Muscle of arm (tissue), 12 donors: ENCODE data around the gene FOSL2. TPM values are rescaled to one million over a fixed set of nuclear protein-coding genes. Genes with fewer than 3 reads are reported as not detected.
A peak's percentile ranks its signal among the peaks of the same experiment; 100 is the strongest.

Source experiments
- DNase-seq: peaks from one replicate; pipeline ENCODE4 v3.0.0-alpha.2; 2013
- polyA plus RNA-seq, 12 donors: library from polyadenylated mRNA; unstranded; fragments of 120-200 nt; gene quantifications; one replicate each; pipeline ENCODE4 v1.2.1, GENCODE V29; 2013; ENCODE audit not compliant: insufficient read length in 12 of 12

FOSL2 gene
- polyA plus RNA-seq, 12 donors: 9.8 to 65.4 (median 16.5) TPM; not detected in 1

GRCh38 chr2:28355521-28356094 is 37.0 kb upstream of the FOSL2 start:
- no peak for DNase-seq

DNA sequence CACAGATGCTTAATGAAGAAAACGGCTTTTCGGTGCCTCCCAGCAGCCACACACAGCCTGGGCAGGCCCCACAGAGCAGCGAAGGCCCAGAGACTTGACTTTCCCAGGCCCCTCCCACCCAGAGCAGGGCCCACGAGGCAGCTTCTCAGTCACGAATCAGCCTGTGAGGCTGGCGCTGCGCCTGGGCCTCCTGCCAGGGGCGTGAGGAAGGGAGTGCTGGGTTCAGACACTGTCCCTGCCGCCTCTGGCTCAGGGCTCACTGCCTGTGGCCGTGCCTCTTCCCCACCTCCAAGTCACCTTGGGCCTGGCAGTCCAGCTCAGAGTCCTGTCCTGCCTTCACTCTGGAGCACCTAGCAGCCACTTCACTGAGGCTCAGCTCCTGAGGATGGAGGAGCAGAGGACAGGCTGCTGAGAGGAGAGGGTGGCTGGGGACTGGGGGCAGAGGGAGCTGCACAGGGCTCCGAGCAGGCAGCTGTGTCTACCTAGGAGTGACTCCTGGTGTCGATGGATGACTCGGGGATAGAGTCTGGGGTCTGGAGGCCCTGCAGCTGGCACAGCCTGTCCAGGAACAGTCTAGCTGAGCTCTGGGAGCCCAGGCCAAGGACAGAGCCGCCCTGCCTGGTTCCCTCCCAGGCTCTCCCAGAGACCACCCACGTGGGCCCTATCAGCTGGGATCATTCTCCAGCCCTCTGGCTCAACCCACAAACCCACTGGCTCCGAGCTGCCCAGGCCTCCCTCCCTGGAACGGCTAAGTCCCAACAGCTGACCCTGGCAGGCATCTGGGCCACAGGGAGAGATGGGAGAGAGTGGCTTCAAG is 36.4 kb upstream of the FOSL2 start:
- peak; percentile 80 for DNase-seq

DNA sequence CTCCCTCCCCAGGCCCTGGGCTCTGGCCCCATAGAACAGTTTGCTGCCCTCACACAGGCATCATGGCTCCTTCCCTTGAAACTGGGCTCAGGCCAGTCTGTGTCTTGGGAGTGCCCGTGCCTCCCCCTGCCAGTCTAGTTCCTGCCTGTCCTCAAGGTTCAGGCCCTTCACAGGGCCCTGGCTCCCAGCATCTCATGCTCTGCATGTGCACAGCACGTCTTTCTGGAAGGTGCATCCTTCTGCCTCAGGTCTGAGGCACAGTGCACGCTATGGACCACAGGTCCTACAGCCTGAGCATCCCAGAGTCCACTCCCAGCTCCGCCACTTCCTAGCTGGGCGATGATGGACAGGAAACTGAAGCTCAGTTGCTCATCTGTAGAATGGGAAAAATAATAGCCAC is 35.6 kb upstream of the FOSL2 start:
- no peak for DNase-seq

- no peak for DNase-seq
Observed at GRCh38 chr2:28357948-28358667, 34.5 kb upstream of the FOSL2 start.

GRCh38 chr2:28358668-28359201 is 33.9 kb upstream of the FOSL2 start:
- DNase-seq: no peak

DNA sequence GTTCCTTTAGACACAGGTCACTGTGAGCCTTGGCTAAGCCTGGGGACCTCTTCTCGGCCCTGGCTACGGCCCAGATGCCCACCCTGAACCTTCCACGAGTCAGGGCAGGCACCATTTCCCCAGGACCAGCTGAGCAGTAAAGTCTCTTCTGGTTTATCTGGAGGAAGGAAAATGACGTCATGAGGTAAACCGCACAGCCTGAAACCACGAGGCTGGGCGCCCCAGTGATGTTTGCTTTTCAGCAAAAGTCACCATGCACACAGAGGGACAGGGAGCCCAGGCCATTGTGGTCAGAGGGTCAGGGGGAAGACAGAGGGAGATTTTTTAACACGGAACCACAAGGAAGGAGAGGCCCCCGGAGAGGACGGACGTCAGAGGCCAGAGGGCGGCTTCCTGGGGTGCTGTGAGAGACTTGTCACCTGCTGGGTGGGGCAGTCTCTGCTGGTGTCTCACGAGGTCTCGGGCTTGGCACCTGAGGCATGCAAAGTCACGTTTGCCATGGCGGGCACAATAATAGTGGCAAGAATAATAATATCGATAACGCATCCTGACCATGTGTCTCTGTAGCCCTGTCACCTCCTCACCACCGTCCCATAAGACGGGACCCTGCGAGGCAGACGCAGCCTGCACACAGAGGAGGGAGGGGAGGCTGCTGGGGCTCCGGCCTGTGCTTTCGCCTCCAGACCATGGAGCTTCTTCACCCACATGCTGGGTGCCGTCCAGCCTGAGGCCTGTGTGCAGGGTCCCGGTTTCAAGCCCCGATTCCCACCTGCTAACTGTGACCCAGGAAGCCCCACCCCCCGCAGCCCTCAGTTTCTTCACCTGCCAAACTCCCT is 33.2 kb upstream of the FOSL2 start:
- DNase-seq: no peak

- no peak for DNase-seq
Observed at GRCh38 chr2:28360058-28360717, 32.5 kb upstream of the FOSL2 start.

DNA sequence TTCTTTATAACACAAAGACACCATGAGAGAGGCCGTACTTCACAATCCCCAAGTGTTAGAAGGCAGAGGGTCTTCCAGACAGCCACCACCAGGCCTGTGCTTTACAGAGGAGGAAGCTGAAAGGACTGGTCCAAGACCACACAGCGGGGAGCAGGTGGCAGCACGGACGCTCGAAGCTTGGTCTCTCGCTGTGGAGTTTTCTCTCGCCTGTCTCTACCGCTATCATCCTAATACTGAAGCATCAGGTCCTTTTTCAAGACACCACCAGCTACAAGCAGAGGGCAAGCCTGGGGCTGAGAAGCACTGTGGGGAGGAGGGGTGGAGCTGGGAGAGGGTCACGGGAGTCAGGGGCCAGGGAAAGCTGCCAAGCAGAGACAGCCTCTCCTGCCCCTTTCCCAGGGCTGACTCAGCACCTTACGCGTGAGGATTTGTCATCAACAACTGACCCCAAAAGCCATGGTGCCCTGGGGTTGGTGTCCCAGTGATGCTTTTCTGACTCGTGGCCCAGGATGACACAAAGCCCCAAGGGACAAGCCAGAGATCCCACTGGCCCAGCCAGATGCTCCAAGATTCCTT is 31.9 kb upstream of the FOSL2 start:
- no peak for DNase-seq

- DNase-seq: no peak
Observed at GRCh38 chr2:28361991-28362710, 30.5 kb upstream of the FOSL2 start.

DNA sequence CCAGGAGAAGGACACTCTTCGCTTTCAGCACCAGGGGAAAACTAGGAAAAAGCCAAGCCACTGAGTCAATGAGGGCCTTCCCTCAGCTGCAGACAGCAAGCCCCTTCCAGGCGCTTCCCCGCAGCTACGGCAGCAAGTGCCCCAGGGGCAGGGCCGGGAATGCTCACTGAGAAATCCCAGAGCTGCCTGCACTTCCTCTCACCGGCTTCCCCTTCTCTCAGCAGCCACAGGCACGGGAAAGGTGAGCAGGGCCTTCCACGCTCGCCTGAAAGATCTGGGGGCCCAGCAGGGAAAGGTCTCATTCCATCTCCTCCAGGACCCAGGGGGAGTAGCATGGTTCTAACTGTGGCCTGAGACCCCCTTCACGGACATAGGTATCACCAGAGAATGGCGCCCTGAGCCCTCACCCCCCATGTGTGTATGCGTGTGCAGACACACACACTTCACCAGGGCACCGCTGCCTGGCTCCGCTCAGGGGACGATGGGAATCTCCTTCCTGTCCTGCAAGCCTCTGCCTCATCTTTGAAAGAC is 29.6 kb upstream of the FOSL2 start:
- DNase-seq: no peak

GRCh38 chr2:28363686-28364280 is 28.9 kb upstream of the FOSL2 start:
- DNase-seq: no peak

GRCh38 chr2:28364610-28365009 is 28.0 kb upstream of the FOSL2 start:
- no peak for DNase-seq

DNA sequence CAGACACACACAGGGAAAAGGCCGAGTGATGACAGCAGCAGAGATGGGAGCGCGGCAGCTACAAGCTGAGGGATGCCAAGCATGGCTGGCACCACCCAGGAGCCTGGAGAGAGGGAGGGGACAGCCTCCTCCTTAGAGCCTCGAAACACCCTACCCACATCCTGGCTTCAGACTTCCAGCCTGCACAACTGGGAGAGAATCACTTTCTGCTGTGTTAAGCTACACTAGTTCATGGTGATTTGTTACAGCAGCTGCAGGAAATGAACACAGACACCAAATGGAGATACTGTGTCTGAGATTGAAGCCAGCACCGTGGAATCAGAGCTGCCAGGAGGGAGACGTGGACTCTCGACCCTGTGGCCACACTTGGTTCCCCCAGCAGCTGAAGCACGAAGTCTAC is 27.5 kb upstream of the FOSL2 start:
- DNase-seq: no peak

GRCh38 chr2:28366149-28366495 is 26.5 kb upstream of the FOSL2 start:
- DNase-seq: no peak

DNA sequence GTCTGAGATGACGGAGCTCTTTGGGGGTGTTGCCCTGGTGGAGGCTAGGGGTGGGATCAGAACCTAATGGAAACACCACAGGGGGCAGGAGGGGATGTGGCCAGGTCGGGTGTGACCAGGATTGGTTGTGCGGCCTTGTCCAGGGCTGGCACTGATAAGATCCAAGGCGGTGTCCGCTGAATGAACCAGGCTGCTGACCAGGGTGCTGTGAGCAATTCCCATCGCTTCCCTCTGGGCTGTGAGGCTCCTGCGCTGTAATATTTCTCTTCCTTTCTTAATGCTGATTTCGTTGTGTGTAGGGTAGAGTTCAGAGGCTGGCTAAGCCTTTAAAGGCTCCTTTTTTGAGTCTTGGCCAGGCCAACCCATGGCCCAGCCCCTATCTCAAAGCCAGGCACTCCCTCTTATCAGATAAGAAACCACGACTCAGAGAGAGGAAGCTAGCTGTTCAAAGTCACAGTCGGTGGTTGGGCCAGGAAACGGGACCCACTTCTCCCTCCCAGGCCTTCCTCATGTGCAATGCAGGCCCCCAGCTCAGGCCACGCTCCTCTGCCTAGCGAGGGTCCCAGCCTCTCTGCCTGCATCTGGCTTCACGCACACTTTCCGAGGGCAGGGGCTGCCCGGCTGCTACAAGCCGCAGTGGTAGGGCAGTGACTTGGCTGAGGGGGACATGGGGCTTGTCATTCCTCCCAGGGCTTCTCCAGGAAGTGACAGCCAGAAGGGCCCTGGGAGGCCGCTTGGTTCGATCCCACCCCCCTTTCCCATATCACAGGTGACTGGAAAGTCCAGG is 26.0 kb upstream of the FOSL2 start:
- DNase-seq: no peak

DNA sequence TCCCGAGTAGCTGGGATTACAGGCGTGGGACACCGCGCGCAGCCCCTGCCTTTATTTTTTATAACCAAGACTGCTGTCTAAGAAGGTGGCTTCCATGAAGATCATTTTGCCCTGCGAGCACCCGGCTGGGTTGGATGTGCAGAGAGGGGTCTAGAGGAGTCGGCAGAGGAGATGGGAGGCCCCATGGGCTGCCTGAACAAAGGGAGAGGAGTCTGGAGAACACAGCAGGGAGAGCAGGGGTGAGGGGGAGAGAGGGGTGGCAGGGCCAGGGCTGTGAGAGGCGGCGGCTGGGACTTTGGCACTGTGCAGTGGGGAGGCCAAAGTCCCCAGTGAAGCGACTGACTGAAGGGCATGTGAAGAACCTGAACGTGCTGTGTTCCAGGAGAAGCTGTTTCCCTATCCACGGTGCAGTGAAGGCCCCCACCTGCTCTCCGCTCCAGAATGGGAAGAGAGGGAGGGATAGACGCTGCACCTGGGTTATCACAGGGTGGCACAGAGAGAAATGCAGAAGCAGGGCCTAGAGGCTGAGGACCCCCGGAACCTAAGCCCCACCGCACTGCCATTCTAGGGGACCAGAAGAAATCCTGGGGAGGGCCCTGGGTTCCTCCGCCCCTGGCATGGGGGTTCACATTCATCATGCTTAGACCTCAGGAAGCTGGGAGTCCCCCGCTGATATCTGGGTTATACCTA is 24.8 kb upstream of the FOSL2 start:
- DNase-seq: no peak

DNA sequence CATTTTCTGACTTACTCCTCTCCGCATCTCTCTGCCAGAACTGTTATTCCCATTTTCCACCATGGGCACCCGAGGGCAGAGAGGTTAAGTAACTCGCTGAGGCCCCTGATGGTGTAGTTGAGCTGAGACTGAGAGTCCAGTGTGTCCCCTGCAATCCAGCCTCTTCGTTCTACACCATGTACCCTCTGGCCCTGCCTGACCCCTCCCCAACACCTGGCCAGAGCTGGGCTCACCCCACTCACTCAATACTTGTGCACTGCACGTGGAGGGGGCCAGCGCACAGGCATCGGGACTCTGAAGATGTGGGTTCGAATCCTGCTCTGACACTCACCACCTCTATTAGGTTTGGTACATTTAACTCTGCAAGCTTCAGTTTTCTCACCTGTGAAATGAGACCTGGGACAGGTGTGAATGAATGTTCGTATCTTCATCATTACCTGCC is 24.3 kb upstream of the FOSL2 start:
- no peak for DNase-seq

DNA sequence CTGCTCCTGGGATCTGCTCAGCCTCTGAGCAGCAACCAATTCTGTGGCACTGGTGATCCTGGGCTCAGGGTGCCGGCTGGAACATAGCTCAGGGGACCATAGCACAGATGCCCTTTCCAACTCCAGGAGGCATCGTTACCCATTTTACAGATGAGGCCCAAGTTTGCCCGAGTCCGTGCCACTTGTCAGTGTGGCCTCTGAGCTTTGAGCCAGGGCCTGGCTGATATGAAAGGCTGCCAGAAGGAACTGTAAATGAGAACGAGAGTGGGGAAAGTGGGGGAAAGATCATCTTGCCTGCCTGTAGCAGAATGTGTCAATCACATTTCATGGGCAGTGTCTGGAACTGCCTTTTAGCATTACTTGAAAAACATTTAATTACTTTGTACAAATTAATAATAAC is 23.3 kb upstream of the FOSL2 start:
- DNase-seq: no peak
